GM23338 (cell line): ENCODE data around the gene ABCB11. TPM values are rescaled to one million over a fixed set of nuclear protein-coding genes. Genes with fewer than 3 reads are reported as not detected.

Experiments
- CREB1 ChIP-seq: fragments of 250-450 bp; sonication (Bioruptor Pico); IDR thresholded peaks from 2 replicates; pipeline ENCODE4 v1.5.0; 2020; ENCODE audit warnings: low read depth, mild to moderate bottlenecking, moderate library complexity
- EZH2 ChIP-seq: fragments of 200-600 bp; sonication (generic); IDR thresholded peaks from one replicate; pipeline ENCODE4 v1.8.0; 2017; ENCODE audit warnings: antibody characterized with exemption, mild to moderate bottlenecking, low read depth; ENCODE audit not compliant: unreplicated experiment
- EZH2phosphoT487 ChIP-seq: fragments of 200-600 bp; sonication (generic); IDR thresholded peaks from one replicate; pipeline ENCODE4 v1.8.1; 2018; ENCODE audit warnings: antibody characterized with exemption; ENCODE audit not compliant: unreplicated experiment
- JUNB ChIP-seq: IDR thresholded peaks from one replicate; pipeline ENCODE4 v1.6.1; 2016; ENCODE audit warnings: antibody characterized with exemption; ENCODE audit not compliant: unreplicated experiment
- NANOG ChIP-seq: IDR thresholded peaks from 2 replicates; pipeline ENCODE4 v1.6.1; 2016; ENCODE audit warnings: antibody characterized with exemption, borderline replicate concordance
- POLR2AphosphoS5 ChIP-seq: IDR thresholded peaks from 2 replicates; pipeline ENCODE4 v1.6.1; 2016; ENCODE audit warnings: antibody characterized with exemption, low read depth
- STAT1 ChIP-seq: IDR thresholded peaks from one replicate; pipeline ENCODE4 v1.6.1; 2016; ENCODE audit warnings: antibody characterized with exemption; ENCODE audit not compliant: unreplicated experiment
- ZNF331 ChIP-seq: fragments of 250-450 bp; sonication (Bioruptor Pico); IDR thresholded peaks from 2 replicates; pipeline ENCODE4 v1.5.0; 2020; ENCODE audit warnings: low read depth, mild to moderate bottlenecking, moderate library complexity
- polyA plus RNA-seq: library from polyadenylated mRNA; unstranded; fragments of >200 nt; fragmentation: Nextera tagmentation; extraction: Ambion mirVana; gene quantifications from 2 replicates; pipeline ENCODE4 v1.2.1, GENCODE V29; 2016
- total RNA-seq: library from RNA; depleted of rRNA; stranded (reverse); fragments of >200 nt; shearing (Covaris generic); gene quantifications from 2 replicates; pipeline ENCODE4 v1.2.3, GENCODE V29; 2014
- TF ChIP-seq, protein P1 (sequence below): fragments of 250-450 bp; sonication (Bioruptor Pico); IDR thresholded peaks from 2 replicates; pipeline ENCODE4 v1.5.0; 2020; ENCODE audit warnings: mild to moderate bottlenecking, moderate library complexity
- TF ChIP-seq, protein P2 (sequence below), 2 experiments: fragments of 200-600 bp in 1 of 2; sonication (generic) in 1 of 2; conservative IDR thresholded peaks; 2 replicates each; pipeline versions ENCODE4 v1.5.1 to v1.6.1; 2016 to 2017; ENCODE audit warnings: antibody characterized with exemption in 2 of 2, low read depth in 2 of 2, mild to moderate bottlenecking in 2 of 2, moderate library complexity in 1 of 2

Gene ABCB11
- total and polyA plus RNA-seq, 2 experiments from 2014 or later = not detected

DNA sequence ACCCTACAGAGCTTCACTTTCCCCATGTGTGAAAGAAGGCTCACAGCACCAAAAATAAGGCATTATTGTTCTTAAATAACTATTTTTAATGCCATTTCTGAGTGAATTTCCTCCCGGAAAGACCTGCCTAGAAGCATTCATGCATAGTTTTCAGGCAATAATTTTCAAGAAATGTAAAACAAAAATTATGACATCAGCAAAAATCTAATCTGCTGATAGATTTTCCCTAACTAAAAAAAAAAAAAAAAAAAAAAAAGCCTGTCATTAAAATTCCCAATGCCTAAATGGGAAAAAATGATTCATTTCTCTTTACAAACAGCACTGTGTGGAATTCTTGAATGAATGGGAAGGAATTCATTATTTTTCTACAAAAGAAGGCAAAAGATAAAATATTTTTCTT lies 35.4 kb downstream of the ABCB11 start (continued):
- TF ChIP-seq, protein P1, sequence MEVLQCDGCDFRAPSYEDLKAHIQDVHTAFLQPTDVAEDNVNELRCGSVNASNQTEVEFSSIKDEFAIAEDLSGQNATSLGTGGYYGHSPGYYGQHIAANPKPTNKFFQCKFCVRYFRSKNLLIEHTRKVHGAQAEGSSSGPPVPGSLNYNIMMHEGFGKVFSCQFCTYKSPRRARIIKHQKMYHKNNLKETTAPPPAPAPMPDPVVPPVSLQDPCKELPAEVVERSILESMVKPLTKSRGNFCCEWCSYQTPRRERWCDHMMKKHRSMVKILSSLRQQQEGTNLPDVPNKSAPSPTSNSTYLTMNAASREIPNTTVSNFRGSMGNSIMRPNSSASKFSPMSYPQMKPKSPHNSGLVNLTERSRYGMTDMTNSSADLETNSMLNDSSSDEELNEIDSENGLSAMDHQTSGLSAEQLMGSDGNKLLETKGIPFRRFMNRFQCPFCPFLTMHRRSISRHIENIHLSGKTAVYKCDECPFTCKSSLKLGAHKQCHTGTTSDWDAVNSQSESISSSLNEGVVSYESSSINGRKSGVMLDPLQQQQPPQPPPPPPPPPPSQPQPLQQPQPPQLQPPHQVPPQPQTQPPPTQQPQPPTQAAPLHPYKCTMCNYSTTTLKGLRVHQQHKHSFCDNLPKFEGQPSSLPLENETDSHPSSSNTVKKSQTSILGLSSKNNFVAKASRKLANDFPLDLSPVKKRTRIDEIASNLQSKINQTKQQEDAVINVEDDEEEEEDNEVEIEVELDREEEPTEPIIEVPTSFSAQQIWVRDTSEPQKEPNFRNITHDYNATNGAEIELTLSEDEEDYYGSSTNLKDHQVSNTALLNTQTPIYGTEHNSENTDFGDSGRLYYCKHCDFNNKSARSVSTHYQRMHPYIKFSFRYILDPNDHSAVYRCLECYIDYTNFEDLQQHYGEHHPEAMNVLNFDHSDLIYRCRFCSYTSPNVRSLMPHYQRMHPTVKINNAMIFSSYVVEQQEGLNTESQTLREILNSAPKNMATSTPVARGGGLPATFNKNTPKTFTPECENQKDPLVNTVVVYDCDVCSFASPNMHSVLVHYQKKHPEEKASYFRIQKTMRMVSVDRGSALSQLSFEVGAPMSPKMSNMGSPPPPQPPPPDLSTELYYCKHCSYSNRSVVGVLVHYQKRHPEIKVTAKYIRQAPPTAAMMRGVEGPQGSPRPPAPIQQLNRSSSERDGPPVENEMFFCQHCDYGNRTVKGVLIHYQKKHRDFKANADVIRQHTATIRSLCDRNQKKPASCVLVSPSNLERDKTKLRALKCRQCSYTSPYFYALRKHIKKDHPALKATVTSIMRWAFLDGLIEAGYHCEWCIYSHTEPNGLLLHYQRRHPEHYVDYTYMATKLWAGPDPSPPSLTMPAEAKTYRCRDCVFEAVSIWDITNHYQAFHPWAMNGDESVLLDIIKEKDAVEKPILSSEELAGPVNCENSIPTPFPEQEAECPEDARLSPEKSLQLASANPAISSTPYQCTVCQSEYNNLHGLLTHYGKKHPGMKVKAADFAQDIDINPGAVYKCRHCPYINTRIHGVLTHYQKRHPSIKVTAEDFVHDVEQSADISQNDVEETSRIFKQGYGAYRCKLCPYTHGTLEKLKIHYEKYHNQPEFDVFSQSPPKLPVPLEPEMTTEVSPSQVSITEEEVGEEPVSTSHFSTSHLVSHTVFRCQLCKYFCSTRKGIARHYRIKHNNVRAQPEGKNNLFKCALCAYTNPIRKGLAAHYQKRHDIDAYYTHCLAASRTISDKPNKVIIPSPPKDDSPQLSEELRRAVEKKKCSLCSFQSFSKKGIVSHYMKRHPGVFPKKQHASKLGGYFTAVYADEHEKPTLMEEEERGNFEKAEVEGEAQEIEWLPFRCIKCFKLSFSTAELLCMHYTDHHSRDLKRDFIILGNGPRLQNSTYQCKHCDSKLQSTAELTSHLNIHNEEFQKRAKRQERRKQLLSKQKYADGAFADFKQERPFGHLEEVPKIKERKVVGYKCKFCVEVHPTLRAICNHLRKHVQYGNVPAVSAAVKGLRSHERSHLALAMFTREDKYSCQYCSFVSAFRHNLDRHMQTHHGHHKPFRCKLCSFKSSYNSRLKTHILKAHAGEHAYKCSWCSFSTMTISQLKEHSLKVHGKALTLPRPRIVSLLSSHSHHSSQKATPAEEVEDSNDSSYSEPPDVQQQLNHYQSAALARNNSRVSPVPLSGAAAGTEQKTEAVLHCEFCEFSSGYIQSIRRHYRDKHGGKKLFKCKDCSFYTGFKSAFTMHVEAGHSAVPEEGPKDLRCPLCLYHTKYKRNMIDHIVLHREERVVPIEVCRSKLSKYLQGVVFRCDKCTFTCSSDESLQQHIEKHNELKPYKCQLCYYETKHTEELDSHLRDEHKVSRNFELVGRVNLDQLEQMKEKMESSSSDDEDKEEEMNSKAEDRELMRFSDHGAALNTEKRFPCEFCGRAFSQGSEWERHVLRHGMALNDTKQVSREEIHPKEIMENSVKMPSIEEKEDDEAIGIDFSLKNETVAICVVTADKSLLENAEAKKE (CRISPR knock-in tag) = no peak
- no peak for TF ChIP-seq EZH2phosphoT487
- no peak for TF ChIP-seq JUNB
- no peak for TF ChIP-seq CREB1 (CRISPR knock-in tag)
- TF ChIP-seq, protein P2, sequence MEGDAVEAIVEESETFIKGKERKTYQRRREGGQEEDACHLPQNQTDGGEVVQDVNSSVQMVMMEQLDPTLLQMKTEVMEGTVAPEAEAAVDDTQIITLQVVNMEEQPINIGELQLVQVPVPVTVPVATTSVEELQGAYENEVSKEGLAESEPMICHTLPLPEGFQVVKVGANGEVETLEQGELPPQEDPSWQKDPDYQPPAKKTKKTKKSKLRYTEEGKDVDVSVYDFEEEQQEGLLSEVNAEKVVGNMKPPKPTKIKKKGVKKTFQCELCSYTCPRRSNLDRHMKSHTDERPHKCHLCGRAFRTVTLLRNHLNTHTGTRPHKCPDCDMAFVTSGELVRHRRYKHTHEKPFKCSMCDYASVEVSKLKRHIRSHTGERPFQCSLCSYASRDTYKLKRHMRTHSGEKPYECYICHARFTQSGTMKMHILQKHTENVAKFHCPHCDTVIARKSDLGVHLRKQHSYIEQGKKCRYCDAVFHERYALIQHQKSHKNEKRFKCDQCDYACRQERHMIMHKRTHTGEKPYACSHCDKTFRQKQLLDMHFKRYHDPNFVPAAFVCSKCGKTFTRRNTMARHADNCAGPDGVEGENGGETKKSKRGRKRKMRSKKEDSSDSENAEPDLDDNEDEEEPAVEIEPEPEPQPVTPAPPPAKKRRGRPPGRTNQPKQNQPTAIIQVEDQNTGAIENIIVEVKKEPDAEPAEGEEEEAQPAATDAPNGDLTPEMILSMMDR (conservative IDR thresholded peaks at IDR 0.05; ENCODE audit: low read depth in 2 of 2) = no peak
- no peak for TF ChIP-seq EZH2
- TF ChIP-seq POLR2AphosphoS5 = no peak
- no peak for TF ChIP-seq STAT1
- TF ChIP-seq ZNF331 (CRISPR knock-in tag) = no peak
- no peak for TF ChIP-seq NANOG
